H9 (cell line): Measurements from ENCODE around the gene CTU2. TPM values are rescaled to one million over a fixed set of nuclear protein-coding genes. Genes with fewer than 3 reads are reported as not detected.

Experiments used
- DNase-seq: peaks from one replicate; pipeline ENCODE4 v3.0.0-alpha.2; 2017
- H2AFZ ChIP-seq: one replicate; pipeline ENCODE4 v1.6.1; 2013; ENCODE audit warnings: mild to moderate bottlenecking, low read length, control low read depth, moderate library complexity
- H2AK5ac ChIP-seq: 2 replicates; pipeline ENCODE4 v1.6.1; 2013; ENCODE audit warnings: low read length, control low read depth, mixed read lengths; ENCODE audit not compliant: insufficient read length
- H2BK120ac ChIP-seq: one replicate; pipeline ENCODE4 v1.6.1; 2013; ENCODE audit warnings: low read depth, mild to moderate bottlenecking, low read length, control low read depth, inconsistent platforms; ENCODE audit not compliant: poor library complexity, severe bottlenecking
- H2BK12ac ChIP-seq: 2 replicates; pipeline ENCODE4 v1.6.1; 2013; ENCODE audit warnings: low read length, control low read depth, mixed read lengths, low read depth; ENCODE audit not compliant: insufficient read length
- H2BK15ac ChIP-seq: 2 replicates; pipeline ENCODE4 v1.6.1; 2013; ENCODE audit warnings: low read depth, low read length, control low read depth
- H2BK20ac ChIP-seq: one replicate; pipeline ENCODE4 v1.6.1; 2013; ENCODE audit warnings: low read depth, mild to moderate bottlenecking, low read length, control low read depth, inconsistent platforms; ENCODE audit not compliant: poor library complexity, severe bottlenecking
- H2BK5ac ChIP-seq: 2 replicates; pipeline ENCODE4 v1.6.1; 2013; ENCODE audit warnings: low read length, control low read depth, mixed read lengths; ENCODE audit not compliant: insufficient read length
- H3K14ac ChIP-seq: 2 replicates; pipeline ENCODE4 v1.6.1; 2013; ENCODE audit warnings: low read length, control low read depth; ENCODE audit not compliant: insufficient read depth
- H3K18ac ChIP-seq: 2 replicates; pipeline ENCODE4 v1.6.1; 2013; ENCODE audit warnings: low read depth, mild to moderate bottlenecking, mixed read lengths, low read length, control low read depth; ENCODE audit not compliant: insufficient read length
- H3K23ac ChIP-seq: 2 replicates; pipeline ENCODE4 v1.6.1; 2013; ENCODE audit warnings: low read length, control low read depth, mixed read lengths, low read depth; ENCODE audit not compliant: insufficient read length
- H3K23me2 ChIP-seq: 2 replicates; pipeline ENCODE4 v1.6.1; 2013; ENCODE audit warnings: low read depth, mild to moderate bottlenecking, mixed read lengths, low read length, control low read depth; ENCODE audit not compliant: insufficient read length, poor library complexity, severe bottlenecking
- H3K27ac ChIP-seq: 2 replicates; pipeline ENCODE4 v1.5.1; 2013; ENCODE audit warnings: low read length, control low read depth, mixed read lengths, low read depth; ENCODE audit not compliant: insufficient read length
- H3K27me3 ChIP-seq: 2 replicates; pipeline ENCODE4 v1.6.1; 2013; ENCODE audit warnings: low read length, control low read depth, inconsistent platforms; ENCODE audit not compliant: insufficient read depth
- H3K4ac ChIP-seq: 2 replicates; pipeline ENCODE4 v1.6.1; 2013; ENCODE audit warnings: low read depth, mild to moderate bottlenecking, control low read depth, inconsistent platforms, low read length, moderate library complexity
- H3K4me1 ChIP-seq: 2 replicates; pipeline ENCODE4 v1.6.1; 2013; ENCODE audit warnings: low read length, control low read depth, inconsistent platforms; ENCODE audit not compliant: insufficient read depth
- H3K4me2 ChIP-seq: 2 replicates; pipeline ENCODE4 v1.6.1; 2013; ENCODE audit warnings: low read length, control low read depth, mixed read lengths; ENCODE audit not compliant: insufficient read length, insufficient read depth
- H3K56ac ChIP-seq: 2 replicates; pipeline ENCODE4 v1.6.1; 2013; ENCODE audit warnings: low read depth, mild to moderate bottlenecking, mixed read lengths, low read length, control low read depth; ENCODE audit not compliant: insufficient read length
- H3K79me1 ChIP-seq: 2 replicates; pipeline ENCODE4 v1.6.1; 2013; ENCODE audit warnings: low read depth, mild to moderate bottlenecking, moderate library complexity, low read length, control low read depth, inconsistent platforms; ENCODE audit not compliant: insufficient read depth, poor library complexity, severe bottlenecking
- H3K79me2 ChIP-seq: 2 replicates; pipeline ENCODE4 v1.6.1; 2013; ENCODE audit warnings: low read length, control low read depth, inconsistent platforms; ENCODE audit not compliant: insufficient read depth
- H3K9ac ChIP-seq: 2 replicates; pipeline ENCODE4 v1.6.1; 2013; ENCODE audit warnings: low read length, control low read depth, mixed read lengths; ENCODE audit not compliant: insufficient read length; ENCODE audit errors: extremely low read depth
- H3K9me3 ChIP-seq: one replicate; pipeline ENCODE4 v1.6.1; 2013; ENCODE audit warnings: low read depth, low read length, inconsistent platforms; ENCODE audit not compliant: control insufficient read depth
- H3T11ph ChIP-seq: one replicate; pipeline ENCODE4 v1.6.1; 2013; ENCODE audit warnings: mild to moderate bottlenecking, low read length, control low read depth, inconsistent platforms
- H4K20me1 ChIP-seq: one replicate; pipeline ENCODE4 v1.6.1; 2013; ENCODE audit not compliant: control insufficient read depth, insufficient read length, insufficient read depth
- H4K5ac ChIP-seq: 2 replicates; pipeline ENCODE4 v1.6.1; 2013; ENCODE audit warnings: low read depth, mild to moderate bottlenecking, mixed read lengths, low read length, control low read depth; ENCODE audit not compliant: insufficient read length
- H4K8ac ChIP-seq: replicated peaks from 2 replicates; pipeline ENCODE4 v1.6.1; 2013; ENCODE audit warnings: low read length, control low read depth, mixed read lengths, low read depth; ENCODE audit not compliant: insufficient read length
- H4K91ac ChIP-seq: 2 replicates; pipeline ENCODE4 v1.6.1; 2013; ENCODE audit warnings: low read depth, mild to moderate bottlenecking, moderate library complexity, mixed read lengths, low read length, control low read depth; ENCODE audit not compliant: insufficient read length
- H3K27ac Mint-ChIP-seq, 3 experiments: 2 replicates in 2 of 3; 3 replicates in 1 of 3; pipeline ENCODE4 v1.8.0; 2020 to 2021; ENCODE audit warnings: mixed read lengths in 3 of 3, mild to moderate bottlenecking in 1 of 3, moderate library complexity in 1 of 3
- H3K27me3 Mint-ChIP-seq: 2 replicates; pipeline ENCODE4 v1.8.0; 2021; ENCODE audit warnings: low read depth, mild to moderate bottlenecking, moderate library complexity, mixed read lengths
- H3K36me3 Mint-ChIP-seq, 3 experiments: 2 replicates in 2 of 3; 3 replicates in 1 of 3; pipeline ENCODE4 v1.8.0; 2020 to 2021; ENCODE audit warnings: low read depth in 3 of 3, mixed read lengths in 3 of 3; ENCODE audit not compliant: insufficient read depth in 1 of 3
- H3K4me1 Mint-ChIP-seq, 2 experiments: 2 replicates each; pipeline ENCODE4 v1.8.0; 2020; ENCODE audit warnings: mixed read lengths in 2 of 2
- H3K4me3 Mint-ChIP-seq, 2 experiments: 2 replicates in 1 of 2; 3 replicates in 1 of 2; pipeline ENCODE4 v1.8.0; 2020 to 2021; ENCODE audit warnings: mild to moderate bottlenecking in 2 of 2, mixed read lengths in 2 of 2, moderate library complexity in 1 of 2
- H3K9me3 Mint-ChIP-seq, 2 experiments: 2 replicates in 1 of 2; 3 replicates in 1 of 2; pipeline ENCODE4 v1.8.0; 2020; ENCODE audit warnings: mild to moderate bottlenecking in 2 of 2, mixed read lengths in 2 of 2, moderate library complexity in 1 of 2
- WGBS: extraction: QIAGEN DNeasy Blood & Tissue Kit; methylation state at CpG from one replicate; pipeline ENCODE4 v1.1.7; 2013; ENCODE audit warnings: missing lambda C conversion rate, low lambda C conversion rate, mixed read lengths; ENCODE audit not compliant: insufficient read length; ENCODE audit errors: extremely low coverage; 5-methylcytosine and 5-hydroxymethylcytosine counted together
- total RNA-seq: library from RNA; stranded (reverse); gene quantifications from 2 replicates; pipeline ENCODE4 v1.2.1, GENCODE V29; 2021
- TF ChIP-seq, protein P1 (sequence below): fragments of 200-600 bp; sonication (generic); conservative IDR thresholded peaks from 3 replicates; pipeline ENCODE4 v1.8.0; 2021; ENCODE audit warnings: antibody characterized with exemption, mild to moderate bottlenecking

Gene CTU2
- total RNA-seq, 1 experiment from 2014 or later = 32.8 TPM

GRCh38 chr16:88665570-88665969 lies 40.7 kb upstream of the CTU2 start:
- Histone ChIP-seq H4K91ac (no peak overlapping the region), H3K4ac (no peak overlapping the region), H4K5ac (no peak overlapping the region), H3K4me1 (peaks cover 3% of the 10 kb centered on the region; the same call in 1 of the 2 replicates), H3K23ac (no peak overlapping the region), H2BK15ac (no peak overlapping the region), H3K14ac (no peak overlapping the region), H2BK5ac (no peak overlapping the region), H3K4me2 (no peak overlapping the region), H2AFZ (no peak overlapping the region), H3K79me2 (peaks cover 8% of the 10 kb centered on the region; the same call in 1 of the 2 replicates), H2BK12ac (no peak overlapping the region), H3K9ac (no peak overlapping the region), H2BK120ac (no peak overlapping the region), H3K18ac (no peak overlapping the region), H3K79me1 (no peaks in the 10 kb centered on the region), H3K23me2 (peaks cover 11% of the 10 kb centered on the region), H3K27ac (no peak overlapping the region), H3T11ph (no peak overlapping the region), H3K27me3 (no peaks in the 10 kb centered on the region), H4K20me1 (no peaks in the 10 kb centered on the region), H3K56ac (no peak overlapping the region), H2AK5ac (no peak overlapping the region), H4K8ac (no peak overlapping the region), H2BK20ac (no peak overlapping the region), H3K9me3 (no peaks in the 10 kb centered on the region)
- Mint-ChIP-seq H3K4me1 (peaks cover 13 to 19% of the 10 kb centered on the region in 2 experiments), H3K4me3 (no peak overlapping the region), H3K27ac (peak overlapping the region in 1 of 3 experiments; percentile 52; a peak in 1 of 7 replicates), H3K27me3 (no peaks in the 10 kb centered on the region; the same call in 1 of the 2 replicates), H3K9me3 (peaks cover 3% of the 10 kb centered on the region in 2 experiments; a peak in 2 of 5 replicates), H3K36me3 (peaks cover 13 to 25% (median 16%) of the 10 kb centered on the region in 3 experiments)
- DNase-seq = no peak
- TF ChIP-seq, protein P1, sequence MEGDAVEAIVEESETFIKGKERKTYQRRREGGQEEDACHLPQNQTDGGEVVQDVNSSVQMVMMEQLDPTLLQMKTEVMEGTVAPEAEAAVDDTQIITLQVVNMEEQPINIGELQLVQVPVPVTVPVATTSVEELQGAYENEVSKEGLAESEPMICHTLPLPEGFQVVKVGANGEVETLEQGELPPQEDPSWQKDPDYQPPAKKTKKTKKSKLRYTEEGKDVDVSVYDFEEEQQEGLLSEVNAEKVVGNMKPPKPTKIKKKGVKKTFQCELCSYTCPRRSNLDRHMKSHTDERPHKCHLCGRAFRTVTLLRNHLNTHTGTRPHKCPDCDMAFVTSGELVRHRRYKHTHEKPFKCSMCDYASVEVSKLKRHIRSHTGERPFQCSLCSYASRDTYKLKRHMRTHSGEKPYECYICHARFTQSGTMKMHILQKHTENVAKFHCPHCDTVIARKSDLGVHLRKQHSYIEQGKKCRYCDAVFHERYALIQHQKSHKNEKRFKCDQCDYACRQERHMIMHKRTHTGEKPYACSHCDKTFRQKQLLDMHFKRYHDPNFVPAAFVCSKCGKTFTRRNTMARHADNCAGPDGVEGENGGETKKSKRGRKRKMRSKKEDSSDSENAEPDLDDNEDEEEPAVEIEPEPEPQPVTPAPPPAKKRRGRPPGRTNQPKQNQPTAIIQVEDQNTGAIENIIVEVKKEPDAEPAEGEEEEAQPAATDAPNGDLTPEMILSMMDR = no peak
- no CpG with 5 or more reads among the region's 3 CpGs for WGBS
